ENCODE results near the gene DLGAP5.

DLGAP5 gene

GRCh38 chr14:55107766-55108554, 83.4 kb downstream of the DLGAP5 start:
- no peak for TF ChIP-seq CTCF (conservative IDR thresholded peaks at IDR 0.05)
- H3K27ac ChIP-seq: no peak overlapping the region

- no peak for TF ChIP-seq CTCF (conservative IDR thresholded peaks at IDR 0.05)
Observed at GRCh38 chr14:55105991-55106390, 85.4 kb downstream of the DLGAP5 start.

GRCh38 chr14:55103971-55104954, 87.1 kb downstream of the DLGAP5 start:
- no peak for TF ChIP-seq CTCF (conservative IDR thresholded peaks at IDR 0.05)
- peak overlapping the region; percentile 83 for H3K27ac ChIP-seq

More at GRCh38 chr14:55105991-55106390, 85.4 kb downstream of the DLGAP5 start:
- no peak overlapping the region for H3K27ac ChIP-seq

- TF ChIP-seq CTCF (conservative IDR thresholded peaks at IDR 0.05): no peak
- peak overlapping the region; percentile 83 for H3K27ac ChIP-seq
Observed at GRCh38 chr14:55103005-55103640, 88.3 kb downstream of the DLGAP5 start.

GRCh38 chr14:55102141-55102621, 89.2 kb downstream of the DLGAP5 start:
- H3K27ac ChIP-seq: peak overlapping the region; percentile 83
- TF ChIP-seq CTCF (conservative IDR thresholded peaks at IDR 0.05): no peak

- peak overlapping the region; percentile 83 for H3K27ac ChIP-seq
- TF ChIP-seq CTCF (conservative IDR thresholded peaks at IDR 0.05): no peak
Observed at GRCh38 chr14:55101698-55102097, 89.7 kb downstream of the DLGAP5 start.

Data from VCaP (cell line).